Prostate gland (tissue), 2 donors: ENCODE data around the gene TNRC6B.

Source experiments
- POLR2A ChIP-seq: fragments of 450-650 bp; IDR thresholded peaks from one replicate; pipeline ENCODE4 v1.6.1; 2016; ENCODE audit warnings: antibody characterized with exemption, mild to moderate bottlenecking
- POLR2AphosphoS5 ChIP-seq: sonication (generic); formaldehyde crosslinking; IDR thresholded peaks from one replicate; pipeline ENCODE4 v1.6.1; 2017; ENCODE audit warnings: antibody characterized with exemption
- TF ChIP-seq, protein P1 (sequence below), 4 experiments: fragments of 200-600 bp in 2 of 4; fragments of 450-650 bp in 2 of 4; sonication (generic) in 2 of 4; IDR thresholded peaks; 1 replicate in 3 of 4; 2 replicates in 1 of 4; pipeline ENCODE4 v1.5.1; 2016 to 2019; ENCODE audit warnings: antibody characterized with exemption in 4 of 4, mild to moderate bottlenecking in 2 of 4, moderate library complexity in 2 of 4

DNA sequence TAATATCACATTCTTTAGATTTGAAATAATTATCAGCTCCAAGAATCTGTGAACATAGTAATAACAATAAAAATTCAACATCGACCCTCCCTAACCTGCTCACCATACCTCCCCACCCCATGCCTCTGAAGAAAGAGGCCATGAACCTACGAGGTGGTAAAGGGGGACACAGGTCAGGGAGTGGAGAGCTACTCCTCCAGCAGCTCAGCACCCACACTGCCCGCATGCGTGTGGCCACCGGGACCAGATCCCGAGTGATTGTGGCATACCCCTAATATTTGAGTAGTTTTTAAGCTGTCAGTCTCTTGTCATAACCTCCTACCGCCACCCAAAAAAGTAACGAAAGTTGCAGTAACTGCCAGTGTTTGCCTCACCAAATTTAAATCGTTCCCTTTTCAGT, 151.7 kb downstream of the TNRC6B start:
- TF ChIP-seq, protein P1, sequence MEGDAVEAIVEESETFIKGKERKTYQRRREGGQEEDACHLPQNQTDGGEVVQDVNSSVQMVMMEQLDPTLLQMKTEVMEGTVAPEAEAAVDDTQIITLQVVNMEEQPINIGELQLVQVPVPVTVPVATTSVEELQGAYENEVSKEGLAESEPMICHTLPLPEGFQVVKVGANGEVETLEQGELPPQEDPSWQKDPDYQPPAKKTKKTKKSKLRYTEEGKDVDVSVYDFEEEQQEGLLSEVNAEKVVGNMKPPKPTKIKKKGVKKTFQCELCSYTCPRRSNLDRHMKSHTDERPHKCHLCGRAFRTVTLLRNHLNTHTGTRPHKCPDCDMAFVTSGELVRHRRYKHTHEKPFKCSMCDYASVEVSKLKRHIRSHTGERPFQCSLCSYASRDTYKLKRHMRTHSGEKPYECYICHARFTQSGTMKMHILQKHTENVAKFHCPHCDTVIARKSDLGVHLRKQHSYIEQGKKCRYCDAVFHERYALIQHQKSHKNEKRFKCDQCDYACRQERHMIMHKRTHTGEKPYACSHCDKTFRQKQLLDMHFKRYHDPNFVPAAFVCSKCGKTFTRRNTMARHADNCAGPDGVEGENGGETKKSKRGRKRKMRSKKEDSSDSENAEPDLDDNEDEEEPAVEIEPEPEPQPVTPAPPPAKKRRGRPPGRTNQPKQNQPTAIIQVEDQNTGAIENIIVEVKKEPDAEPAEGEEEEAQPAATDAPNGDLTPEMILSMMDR (IDR thresholded peaks at IDR 0.05): no peak
- TF ChIP-seq POLR2A (no peak), POLR2AphosphoS5 (no peak)
